Measurements from ENCODE around the gene CACNB2. TPM values are rescaled to one million over a fixed set of nuclear protein-coding genes. Genes with fewer than 3 reads are reported as not detected.

Gene CACNB2
- total RNA-seq, 1 experiment from 2014 or later = 3.2 TPM

DNA sequence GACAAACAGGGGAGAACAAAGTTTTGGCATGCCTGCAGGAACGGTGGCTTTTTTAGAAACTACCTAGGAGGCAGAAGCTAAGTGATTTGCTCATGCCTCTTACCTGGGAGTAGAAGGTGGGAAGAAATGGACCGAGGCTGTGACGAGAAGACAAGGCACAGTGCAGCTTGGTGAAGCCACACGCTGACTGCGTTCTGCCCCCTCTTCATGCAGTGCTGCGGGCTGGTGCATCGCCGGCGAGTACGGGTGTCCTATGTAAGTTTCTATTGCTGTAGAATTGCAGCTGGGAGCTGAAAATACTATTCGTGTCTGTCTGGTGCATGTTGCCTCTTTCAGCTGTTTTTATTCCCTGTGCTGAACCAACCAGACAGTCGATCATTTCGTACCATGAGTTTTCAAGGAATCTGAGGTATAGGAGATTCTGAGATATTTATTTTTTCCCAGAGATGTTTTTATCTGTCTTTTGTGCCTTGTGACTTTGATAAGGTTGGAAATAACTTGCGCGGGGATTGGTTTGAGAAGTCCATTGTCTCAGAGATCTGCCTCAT is 120.9 kb downstream of the CACNB2 start (continued):
- TF ChIP-seq, protein P1, sequence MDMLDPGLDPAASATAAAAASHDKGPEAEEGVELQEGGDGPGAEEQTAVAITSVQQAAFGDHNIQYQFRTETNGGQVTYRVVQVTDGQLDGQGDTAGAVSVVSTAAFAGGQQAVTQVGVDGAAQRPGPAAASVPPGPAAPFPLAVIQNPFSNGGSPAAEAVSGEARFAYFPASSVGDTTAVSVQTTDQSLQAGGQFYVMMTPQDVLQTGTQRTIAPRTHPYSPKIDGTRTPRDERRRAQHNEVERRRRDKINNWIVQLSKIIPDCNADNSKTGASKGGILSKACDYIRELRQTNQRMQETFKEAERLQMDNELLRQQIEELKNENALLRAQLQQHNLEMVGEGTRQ (CRISPR knock-in tag; IDR thresholded peaks at IDR 0.05) = no peak
- TF ChIP-seq GTF2I (CRISPR knock-in tag; conservative IDR thresholded peaks at IDR 0.05) (no peak), FOXJ3 (CRISPR knock-in tag; IDR thresholded peaks at IDR 0.05; ENCODE audit: borderline replicate concordance) (no peak)
- TF ChIP-seq, protein P2, sequence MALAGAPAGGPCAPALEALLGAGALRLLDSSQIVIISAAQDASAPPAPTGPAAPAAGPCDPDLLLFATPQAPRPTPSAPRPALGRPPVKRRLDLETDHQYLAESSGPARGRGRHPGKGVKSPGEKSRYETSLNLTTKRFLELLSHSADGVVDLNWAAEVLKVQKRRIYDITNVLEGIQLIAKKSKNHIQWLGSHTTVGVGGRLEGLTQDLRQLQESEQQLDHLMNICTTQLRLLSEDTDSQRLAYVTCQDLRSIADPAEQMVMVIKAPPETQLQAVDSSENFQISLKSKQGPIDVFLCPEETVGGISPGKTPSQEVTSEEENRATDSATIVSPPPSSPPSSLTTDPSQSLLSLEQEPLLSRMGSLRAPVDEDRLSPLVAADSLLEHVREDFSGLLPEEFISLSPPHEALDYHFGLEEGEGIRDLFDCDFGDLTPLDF (CRISPR knock-in tag; IDR thresholded peaks at IDR 0.05) = no peak

DNA sequence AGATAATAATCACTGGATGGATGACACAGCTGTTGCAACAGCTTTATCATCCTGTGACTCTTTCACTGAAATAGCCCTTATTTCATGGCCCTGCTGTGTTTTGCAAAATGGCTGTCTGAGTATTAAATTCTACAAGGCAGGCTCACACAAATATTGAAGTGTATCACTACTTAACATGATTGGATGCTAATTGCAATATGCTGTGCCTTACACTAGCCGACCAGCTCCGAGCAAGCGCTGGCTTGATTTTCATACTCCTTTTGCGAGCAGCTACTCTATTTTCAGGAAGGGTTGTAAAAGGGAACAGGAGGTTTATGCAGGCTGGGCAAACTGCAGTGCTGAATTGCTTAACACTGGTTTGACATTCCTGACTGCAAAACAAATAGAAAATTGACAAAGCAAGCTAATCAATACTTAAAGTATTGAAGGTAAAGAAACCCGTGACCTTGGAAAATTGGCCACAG is 121.6 kb downstream of the CACNB2 start:
- TF ChIP-seq, protein P3, sequence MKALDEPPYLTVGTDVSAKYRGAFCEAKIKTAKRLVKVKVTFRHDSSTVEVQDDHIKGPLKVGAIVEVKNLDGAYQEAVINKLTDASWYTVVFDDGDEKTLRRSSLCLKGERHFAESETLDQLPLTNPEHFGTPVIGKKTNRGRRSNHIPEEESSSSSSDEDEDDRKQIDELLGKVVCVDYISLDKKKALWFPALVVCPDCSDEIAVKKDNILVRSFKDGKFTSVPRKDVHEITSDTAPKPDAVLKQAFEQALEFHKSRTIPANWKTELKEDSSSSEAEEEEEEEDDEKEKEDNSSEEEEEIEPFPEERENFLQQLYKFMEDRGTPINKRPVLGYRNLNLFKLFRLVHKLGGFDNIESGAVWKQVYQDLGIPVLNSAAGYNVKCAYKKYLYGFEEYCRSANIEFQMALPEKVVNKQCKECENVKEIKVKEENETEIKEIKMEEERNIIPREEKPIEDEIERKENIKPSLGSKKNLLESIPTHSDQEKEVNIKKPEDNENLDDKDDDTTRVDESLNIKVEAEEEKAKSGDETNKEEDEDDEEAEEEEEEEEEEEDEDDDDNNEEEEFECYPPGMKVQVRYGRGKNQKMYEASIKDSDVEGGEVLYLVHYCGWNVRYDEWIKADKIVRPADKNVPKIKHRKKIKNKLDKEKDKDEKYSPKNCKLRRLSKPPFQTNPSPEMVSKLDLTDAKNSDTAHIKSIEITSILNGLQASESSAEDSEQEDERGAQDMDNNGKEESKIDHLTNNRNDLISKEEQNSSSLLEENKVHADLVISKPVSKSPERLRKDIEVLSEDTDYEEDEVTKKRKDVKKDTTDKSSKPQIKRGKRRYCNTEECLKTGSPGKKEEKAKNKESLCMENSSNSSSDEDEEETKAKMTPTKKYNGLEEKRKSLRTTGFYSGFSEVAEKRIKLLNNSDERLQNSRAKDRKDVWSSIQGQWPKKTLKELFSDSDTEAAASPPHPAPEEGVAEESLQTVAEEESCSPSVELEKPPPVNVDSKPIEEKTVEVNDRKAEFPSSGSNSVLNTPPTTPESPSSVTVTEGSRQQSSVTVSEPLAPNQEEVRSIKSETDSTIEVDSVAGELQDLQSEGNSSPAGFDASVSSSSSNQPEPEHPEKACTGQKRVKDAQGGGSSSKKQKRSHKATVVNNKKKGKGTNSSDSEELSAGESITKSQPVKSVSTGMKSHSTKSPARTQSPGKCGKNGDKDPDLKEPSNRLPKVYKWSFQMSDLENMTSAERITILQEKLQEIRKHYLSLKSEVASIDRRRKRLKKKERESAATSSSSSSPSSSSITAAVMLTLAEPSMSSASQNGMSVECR (CRISPR knock-in tag; IDR thresholded peaks at IDR 0.05; ENCODE audit: borderline replicate concordance) = no peak
- TF ChIP-seq ETV6 (CRISPR knock-in tag; IDR thresholded peaks at IDR 0.05) (no peak), GABPB1 (CRISPR knock-in tag; IDR thresholded peaks at IDR 0.05) (no peak), MXD4 (CRISPR knock-in tag; IDR thresholded peaks at IDR 0.05; ENCODE audit: borderline replicate concordance) (no peak), EMX1 (CRISPR knock-in tag; IDR thresholded peaks at IDR 0.05) (no peak)
- TF ChIP-seq, protein P4, sequence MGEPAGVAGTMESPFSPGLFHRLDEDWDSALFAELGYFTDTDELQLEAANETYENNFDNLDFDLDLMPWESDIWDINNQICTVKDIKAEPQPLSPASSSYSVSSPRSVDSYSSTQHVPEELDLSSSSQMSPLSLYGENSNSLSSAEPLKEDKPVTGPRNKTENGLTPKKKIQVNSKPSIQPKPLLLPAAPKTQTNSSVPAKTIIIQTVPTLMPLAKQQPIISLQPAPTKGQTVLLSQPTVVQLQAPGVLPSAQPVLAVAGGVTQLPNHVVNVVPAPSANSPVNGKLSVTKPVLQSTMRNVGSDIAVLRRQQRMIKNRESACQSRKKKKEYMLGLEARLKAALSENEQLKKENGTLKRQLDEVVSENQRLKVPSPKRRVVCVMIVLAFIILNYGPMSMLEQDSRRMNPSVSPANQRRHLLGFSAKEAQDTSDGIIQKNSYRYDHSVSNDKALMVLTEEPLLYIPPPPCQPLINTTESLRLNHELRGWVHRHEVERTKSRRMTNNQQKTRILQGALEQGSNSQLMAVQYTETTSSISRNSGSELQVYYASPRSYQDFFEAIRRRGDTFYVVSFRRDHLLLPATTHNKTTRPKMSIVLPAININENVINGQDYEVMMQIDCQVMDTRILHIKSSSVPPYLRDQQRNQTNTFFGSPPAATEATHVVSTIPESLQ (CRISPR knock-in tag; IDR thresholded peaks at IDR 0.05) = no peak
- TF ChIP-seq, protein P5, sequence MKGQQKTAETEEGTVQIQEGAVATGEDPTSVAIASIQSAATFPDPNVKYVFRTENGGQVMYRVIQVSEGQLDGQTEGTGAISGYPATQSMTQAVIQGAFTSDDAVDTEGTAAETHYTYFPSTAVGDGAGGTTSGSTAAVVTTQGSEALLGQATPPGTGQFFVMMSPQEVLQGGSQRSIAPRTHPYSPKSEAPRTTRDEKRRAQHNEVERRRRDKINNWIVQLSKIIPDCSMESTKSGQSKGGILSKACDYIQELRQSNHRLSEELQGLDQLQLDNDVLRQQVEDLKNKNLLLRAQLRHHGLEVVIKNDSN (CRISPR knock-in tag; IDR thresholded peaks at IDR 0.05) = no peak
- CTCF ChIA-PET = no interaction called here

DNA sequence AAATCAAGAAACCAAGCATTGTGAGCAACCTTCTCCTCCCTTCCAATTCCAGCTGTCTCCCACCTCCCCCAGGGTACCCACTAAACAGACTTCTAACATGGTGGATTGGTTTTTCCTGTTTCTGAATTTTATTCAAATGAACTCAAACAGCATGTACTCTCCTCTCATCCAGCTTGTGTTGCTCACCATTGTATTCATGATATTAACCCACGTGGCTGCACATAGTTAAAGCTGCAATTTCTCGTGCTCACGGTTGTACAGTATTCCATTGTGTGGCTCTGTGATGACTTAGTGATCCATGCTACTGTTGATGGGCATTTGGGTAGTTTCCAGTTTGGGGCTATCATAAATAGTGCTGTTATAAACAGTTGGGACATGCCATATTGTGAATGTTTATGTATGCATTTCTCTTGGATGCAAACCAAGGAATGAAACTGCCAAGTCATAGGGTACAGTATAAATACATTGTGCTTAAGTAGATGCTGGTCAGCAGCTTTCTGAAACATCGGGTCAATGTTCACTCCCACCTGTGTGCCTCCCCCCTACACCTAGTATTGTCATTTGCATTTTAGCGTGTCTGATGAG is 124.3 kb downstream of the CACNB2 start:
- DNase-seq (ENCODE audit: low spot score) = no peak
- peaks cover 12% of the 10 kb centered on the region for H3K9me3 Mint-ChIP-seq

More for the DNA sequence above, 121.6 kb downstream of the CACNB2 start:
- H3K4me1 Mint-ChIP-seq = peaks cover 22% of the 10 kb centered on the region
- no peaks in the 10 kb centered on the region for H3K27me3 Mint-ChIP-seq (ENCODE audit: low read depth)
- ATAC-seq = no peak
- peaks cover 12% of the 10 kb centered on the region for H3K9me3 Mint-ChIP-seq
- no peaks in the 10 kb centered on the region; the same call in 1 of the 2 replicates for H3K36me3 Mint-ChIP-seq
- POLR2A ChIA-PET = no interaction called here
- no peak overlapping the region for H3K4me3 Mint-ChIP-seq
- no peak overlapping the region for H3K27ac Mint-ChIP-seq
- no peak for DNase-seq (ENCODE audit: low spot score)

More for the DNA sequence above, 124.3 kb downstream of the CACNB2 start:
- H3K27ac Mint-ChIP-seq = no peak overlapping the region
- TF ChIP-seq ZNF232 (CRISPR knock-in tag; IDR thresholded peaks at IDR 0.05) (no peak), ZNF121 (CRISPR knock-in tag; IDR thresholded peaks at IDR 0.05) (no peak), ETV6 (CRISPR knock-in tag; IDR thresholded peaks at IDR 0.05) (no peak)
- TF ChIP-seq, protein P4 (CRISPR knock-in tag; IDR thresholded peaks at IDR 0.05) = no peak
- ChIA-PET POLR2A (no interaction called here), CTCF (no interaction called here)
- ATAC-seq = no peak
- H3K27me3 Mint-ChIP-seq (ENCODE audit: low read depth) = no peaks in the 10 kb centered on the region
- H3K4me1 Mint-ChIP-seq = peaks cover 22% of the 10 kb centered on the region
- H3K4me3 Mint-ChIP-seq = no peak overlapping the region
- H3K36me3 Mint-ChIP-seq = no peaks in the 10 kb centered on the region; the same call in 1 of the 2 replicates
